HTR-8/SVneo (cell line): ENCODE data around the gene C1QL4.
"Not testable (repeated sequence)": the region's sequence is repeated elsewhere in the genome, so short reads cannot be mapped to it uniquely, and the experiment has no call there.

Source experiments
- DNase-seq: peaks from one replicate; pipeline ENCODE4 v3.0.0; 2011; ENCODE audit warnings: low spot score, mixed read lengths; ENCODE audit not compliant: insufficient read length
- FAIRE-seq: peaks from 2 replicates; lab custom pipeline; 2011; peaks lifted over from hg19 to GRCh38; lab: Jason Lieb, UNC

The C1QL4 gene

GRCh38 chr12:49284672-49285071, 52.3 kb downstream of the C1QL4 start:
- FAIRE-seq, result no peak

GRCh38 chr12:49283541-49284429, 53.2 kb downstream of the C1QL4 start:
- FAIRE-seq (no peak), DNase-seq (no peak)

More at GRCh38 chr12:49284672-49285071, 52.3 kb downstream of the C1QL4 start:
- no peak for DNase-seq

- FAIRE-seq, DNase-seq: not testable (repeated sequence)
Measured at GRCh38 chr12:49282740-49283375, 54.1 kb downstream of the C1QL4 start.
